ENCODE results near the gene PDE11A. TPM values are rescaled to one million over a fixed set of nuclear protein-coding genes. Genes with fewer than 3 reads are reported as not detected.

PDE11A gene
- total and polyA plus RNA-seq, 5 donors from 2014 or later: not detected

- ATAC-seq (ENCODE audit: low read depth in 2 of 2) (no peak), DNase-seq (no peak)
- Mint-ChIP-seq H3K36me3 (no peaks in the 10 kb centered on the region), H3K27me3 (peaks cover 10% of the 10 kb centered on the region), H3K4me3 (no peak overlapping the region), H3K9me3 (peaks cover 0 to 3% (median 0%) of the 10 kb centered on the region in 7 donors), H3K4me1 (no peaks in the 10 kb centered on the region), H3K27ac (no peak overlapping the region)
- Histone ChIP-seq H3K36me3 (ENCODE audit: control insufficient read depth, insufficient read depth, low read length) (no peaks in the 10 kb centered on the region), H3K27ac (ENCODE audit: insufficient read depth, low read length, poor library complexity, severe bottlenecking) (no peak overlapping the region), H3K4me1 (ENCODE audit: control insufficient read depth, insufficient read depth, low read length, poor library complexity, severe bottlenecking) (no peaks in the 10 kb centered on the region), H3K9me3 (ENCODE audit: control insufficient read depth in 2 of 2, low read length in 2 of 2) (no peaks in the 10 kb centered on the region), H3K27me3 (ENCODE audit: control insufficient read depth, insufficient read depth, low read length) (no peaks in the 10 kb centered on the region), H3K4me3 (ENCODE audit: low read depth, low read length) (no peak overlapping the region)
Observed at GRCh38 chr2:177886824-177887223, 185.8 kb downstream of the PDE11A start.

- Histone ChIP-seq H3K4me1 (ENCODE audit: control insufficient read depth, insufficient read depth, low read length, poor library complexity, severe bottlenecking) (no peaks in the 10 kb centered on the region), H3K9me3 (ENCODE audit: control insufficient read depth in 2 of 2, low read length in 2 of 2) (no peaks in the 10 kb centered on the region), H3K4me3 (ENCODE audit: low read depth, low read length) (no peak overlapping the region), H3K36me3 (ENCODE audit: control insufficient read depth, insufficient read depth, low read length) (no peaks in the 10 kb centered on the region), H3K27ac (ENCODE audit: insufficient read depth, low read length, poor library complexity, severe bottlenecking) (no peak overlapping the region), H3K27me3 (ENCODE audit: control insufficient read depth, insufficient read depth, low read length) (no peaks in the 10 kb centered on the region)
- Mint-ChIP-seq H3K36me3 (no peaks in the 10 kb centered on the region), H3K4me1 (no peaks in the 10 kb centered on the region), H3K27me3 (peaks cover 10% of the 10 kb centered on the region), H3K27ac (no peak overlapping the region), H3K9me3 (peaks cover 0 to 3% (median 0%) of the 10 kb centered on the region in 7 donors), H3K4me3 (no peak overlapping the region)
- ATAC-seq (ENCODE audit: low read depth in 2 of 2) (no peak), DNase-seq (no peak)
Observed at GRCh38 chr2:177885828-177886466, 186.6 kb downstream of the PDE11A start.

GRCh38 chr2:177883177-177883576, 189.4 kb downstream of the PDE11A start:
- Mint-ChIP-seq H3K27ac (no peak overlapping the region), H3K27me3 (peaks cover 10% of the 10 kb centered on the region), H3K36me3 (no peaks in the 10 kb centered on the region), H3K9me3 (peaks cover 0 to 3% (median 0%) of the 10 kb centered on the region in 7 donors), H3K4me3 (no peak overlapping the region), H3K4me1 (no peaks in the 10 kb centered on the region)
- no peak overlapping the region for H3K27ac ChIP-seq (ENCODE audit: insufficient read depth, low read length, poor library complexity, severe bottlenecking)
- H3K27me3 ChIP-seq (ENCODE audit: control insufficient read depth, insufficient read depth, low read length): no peaks in the 10 kb centered on the region
- DNase-seq (no peak), ATAC-seq (ENCODE audit: low read depth in 2 of 2) (no peak)
- no peaks in the 10 kb centered on the region for H3K9me3 ChIP-seq (ENCODE audit: control insufficient read depth in 2 of 2, low read length in 2 of 2)
- no peaks in the 10 kb centered on the region for H3K36me3 ChIP-seq (ENCODE audit: control insufficient read depth, insufficient read depth, low read length)
- H3K4me1 ChIP-seq (ENCODE audit: control insufficient read depth, insufficient read depth, low read length, poor library complexity, severe bottlenecking): no peaks in the 10 kb centered on the region
- H3K4me3 ChIP-seq (ENCODE audit: low read depth, low read length): no peak overlapping the region

- no peaks in the 10 kb centered on the region for H3K4me1 ChIP-seq (ENCODE audit: control insufficient read depth, insufficient read depth, low read length, poor library complexity, severe bottlenecking)
- H3K4me3 ChIP-seq (ENCODE audit: low read depth, low read length): no peak overlapping the region
- no peak overlapping the region for H3K27ac ChIP-seq (ENCODE audit: insufficient read depth, low read length, poor library complexity, severe bottlenecking)
- H3K4me1 Mint-ChIP-seq: no peaks in the 10 kb centered on the region
- no peaks in the 10 kb centered on the region for H3K36me3 ChIP-seq (ENCODE audit: control insufficient read depth, insufficient read depth, low read length)
- peaks cover 10% of the 10 kb centered on the region for H3K27me3 Mint-ChIP-seq
- ATAC-seq (ENCODE audit: low read depth in 2 of 2): no peak
- no peaks in the 10 kb centered on the region for H3K9me3 ChIP-seq (ENCODE audit: control insufficient read depth in 2 of 2, low read length in 2 of 2)
- H3K27ac Mint-ChIP-seq: no peak overlapping the region
- H3K27me3 ChIP-seq (ENCODE audit: control insufficient read depth, insufficient read depth, low read length): no peaks in the 10 kb centered on the region
- DNase-seq: no peak
- H3K36me3 Mint-ChIP-seq: no peaks in the 10 kb centered on the region
- no peak overlapping the region for H3K4me3 Mint-ChIP-seq
- H3K9me3 Mint-ChIP-seq: peaks cover 0 to 3% (median 0%) of the 10 kb centered on the region in 7 donors
Observed at GRCh38 chr2:177882501-177882900, 190.1 kb downstream of the PDE11A start.

- Histone ChIP-seq H3K27ac (ENCODE audit: insufficient read depth, low read length, poor library complexity, severe bottlenecking) (no peak overlapping the region), H3K27me3 (ENCODE audit: control insufficient read depth, insufficient read depth, low read length) (no peaks in the 10 kb centered on the region), H3K4me3 (ENCODE audit: low read depth, low read length) (no peak overlapping the region), H3K9me3 (ENCODE audit: control insufficient read depth in 2 of 2, low read length in 2 of 2) (no peaks in the 10 kb centered on the region), H3K4me1 (ENCODE audit: control insufficient read depth, insufficient read depth, low read length, poor library complexity, severe bottlenecking) (no peaks in the 10 kb centered on the region), H3K36me3 (ENCODE audit: control insufficient read depth, insufficient read depth, low read length) (no peaks in the 10 kb centered on the region)
- no peak overlapping the region for H3K4me3 Mint-ChIP-seq
- DNase-seq (no peak), ATAC-seq (ENCODE audit: low read depth in 2 of 2) (no peak)
- H3K27ac Mint-ChIP-seq: no peak overlapping the region
- H3K9me3 Mint-ChIP-seq: peaks cover 0 to 1% (median 0%) of the 10 kb centered on the region in 7 donors
- H3K4me1 Mint-ChIP-seq: no peaks in the 10 kb centered on the region
- H3K36me3 Mint-ChIP-seq: no peaks in the 10 kb centered on the region
- H3K27me3 Mint-ChIP-seq: peaks cover 10% of the 10 kb centered on the region
Observed at GRCh38 chr2:177881921-177882320, 190.7 kb downstream of the PDE11A start.

DNA sequence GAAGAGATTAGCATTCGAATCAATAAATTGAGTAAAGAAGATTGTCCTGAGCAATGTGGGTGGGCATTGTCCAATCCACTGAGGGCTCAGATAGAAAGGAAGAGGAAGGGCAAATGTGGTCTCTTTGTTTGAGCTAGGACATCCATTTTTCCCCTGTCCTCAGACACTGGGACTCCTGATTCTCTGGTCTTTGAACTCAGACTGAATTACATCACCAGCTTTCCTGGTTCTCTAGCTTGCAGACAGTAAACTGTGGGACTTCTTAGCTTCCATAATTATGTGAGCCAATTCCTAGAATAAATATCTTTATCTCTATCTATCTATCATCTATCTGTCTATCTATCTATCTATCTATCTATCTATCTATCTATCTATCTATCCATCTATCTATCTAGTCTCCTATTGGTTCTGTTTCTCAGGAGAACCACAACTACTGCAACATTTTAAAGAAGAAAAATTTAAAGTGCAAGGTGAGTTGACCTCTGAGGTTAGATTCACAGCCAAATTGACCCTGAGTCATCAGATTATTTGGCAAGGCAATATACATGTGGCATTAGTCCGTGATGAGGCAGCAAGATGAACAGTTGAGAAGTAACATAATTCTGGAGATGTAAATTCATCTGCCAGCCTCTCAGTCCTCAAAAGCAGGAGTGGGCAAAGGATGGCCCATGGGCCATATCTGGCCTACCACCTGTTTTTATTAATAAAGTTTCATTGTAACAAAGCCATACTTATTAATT, 191.4 kb downstream of the PDE11A start:
- ATAC-seq (ENCODE audit: low read depth in 2 of 2): no peak

GRCh38 chr2:177880285-177880684, 192.3 kb downstream of the PDE11A start:
- H3K9me3 ChIP-seq (ENCODE audit: control insufficient read depth in 2 of 2, low read length in 2 of 2): no peaks in the 10 kb centered on the region
- peaks cover 7% of the 10 kb centered on the region for H3K27me3 Mint-ChIP-seq
- H3K36me3 Mint-ChIP-seq: no peaks in the 10 kb centered on the region
- H3K9me3 Mint-ChIP-seq: peaks cover 0 to 1% (median 0%) of the 10 kb centered on the region in 7 donors
- H3K4me3 Mint-ChIP-seq: no peak overlapping the region
- no peaks in the 10 kb centered on the region for H3K36me3 ChIP-seq (ENCODE audit: control insufficient read depth, insufficient read depth, low read length)
- DNase-seq: no peak
- no peaks in the 10 kb centered on the region for H3K4me1 Mint-ChIP-seq
- no peaks in the 10 kb centered on the region for H3K4me1 ChIP-seq (ENCODE audit: control insufficient read depth, insufficient read depth, low read length, poor library complexity, severe bottlenecking)
- no peak for ATAC-seq (ENCODE audit: low read depth in 2 of 2)
- H3K27ac Mint-ChIP-seq: no peak overlapping the region
- no peaks in the 10 kb centered on the region for H3K27me3 ChIP-seq (ENCODE audit: control insufficient read depth, insufficient read depth, low read length)
- H3K4me3 ChIP-seq (ENCODE audit: low read depth, low read length): no peak overlapping the region
- H3K27ac ChIP-seq (ENCODE audit: insufficient read depth, low read length, poor library complexity, severe bottlenecking): no peak overlapping the region

More for the DNA sequence above, 191.4 kb downstream of the PDE11A start:
- Histone ChIP-seq H3K36me3 (ENCODE audit: control insufficient read depth, insufficient read depth, low read length) (no peaks in the 10 kb centered on the region), H3K27ac (ENCODE audit: insufficient read depth, low read length, poor library complexity, severe bottlenecking) (no peak overlapping the region), H3K27me3 (ENCODE audit: control insufficient read depth, insufficient read depth, low read length) (no peaks in the 10 kb centered on the region), H3K4me3 (ENCODE audit: low read depth, low read length) (no peak overlapping the region), H3K4me1 (ENCODE audit: control insufficient read depth, insufficient read depth, low read length, poor library complexity, severe bottlenecking) (no peaks in the 10 kb centered on the region), H3K9me3 (ENCODE audit: control insufficient read depth in 2 of 2, low read length in 2 of 2) (no peaks in the 10 kb centered on the region)
- no peak for DNase-seq
- Mint-ChIP-seq H3K36me3 (no peaks in the 10 kb centered on the region), H3K4me1 (no peaks in the 10 kb centered on the region), H3K4me3 (no peak overlapping the region), H3K9me3 (peaks cover 0 to 1% (median 0%) of the 10 kb centered on the region in 7 donors), H3K27me3 (peaks cover 10% of the 10 kb centered on the region), H3K27ac (no peak overlapping the region)

DNA sequence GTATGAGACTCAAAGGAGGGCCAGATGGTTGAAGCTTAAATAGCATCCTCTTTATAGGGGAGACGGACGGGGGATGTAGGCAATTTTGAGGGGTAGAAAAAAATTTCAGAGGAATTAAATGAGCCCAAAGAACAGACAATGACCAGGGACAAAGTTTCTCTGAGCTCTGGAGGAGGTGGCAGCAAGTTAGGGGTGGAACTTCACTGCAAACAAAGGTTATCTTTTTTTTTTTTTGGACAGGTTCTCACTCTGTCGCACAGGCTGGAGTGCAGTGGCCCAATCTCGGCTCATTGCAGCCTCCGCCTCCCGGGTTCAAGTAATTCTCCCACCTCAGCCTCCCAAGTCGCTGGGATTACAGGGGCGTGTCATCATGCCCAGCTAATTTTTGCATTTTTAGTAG, 195.6 kb downstream of the PDE11A start:
- Mint-ChIP-seq H3K4me1 (no peaks in the 10 kb centered on the region), H3K9me3 (no peaks in the 10 kb centered on the region), H3K36me3 (no peaks in the 10 kb centered on the region), H3K27ac (no peak overlapping the region), H3K4me3 (no peak overlapping the region), H3K27me3 (no peaks in the 10 kb centered on the region)
- no peaks in the 10 kb centered on the region for H3K9me3 ChIP-seq (ENCODE audit: control insufficient read depth in 2 of 2, low read length in 2 of 2)
- H3K27me3 ChIP-seq (ENCODE audit: control insufficient read depth, insufficient read depth, low read length): no peaks in the 10 kb centered on the region
- ATAC-seq (ENCODE audit: low read depth in 2 of 2) (no peak), DNase-seq (no peak)
- no peaks in the 10 kb centered on the region for H3K36me3 ChIP-seq (ENCODE audit: control insufficient read depth, insufficient read depth, low read length)
- no peak overlapping the region for H3K27ac ChIP-seq (ENCODE audit: insufficient read depth, low read length, poor library complexity, severe bottlenecking)
- no peaks in the 10 kb centered on the region for H3K4me1 ChIP-seq (ENCODE audit: control insufficient read depth, insufficient read depth, low read length, poor library complexity, severe bottlenecking)
- no peak overlapping the region for H3K4me3 ChIP-seq (ENCODE audit: low read depth, low read length)

All from CD4-positive, CD25-positive, alpha-beta regulatory T cell (primary cell).